ENCODE data around the gene USP47.

DNA sequence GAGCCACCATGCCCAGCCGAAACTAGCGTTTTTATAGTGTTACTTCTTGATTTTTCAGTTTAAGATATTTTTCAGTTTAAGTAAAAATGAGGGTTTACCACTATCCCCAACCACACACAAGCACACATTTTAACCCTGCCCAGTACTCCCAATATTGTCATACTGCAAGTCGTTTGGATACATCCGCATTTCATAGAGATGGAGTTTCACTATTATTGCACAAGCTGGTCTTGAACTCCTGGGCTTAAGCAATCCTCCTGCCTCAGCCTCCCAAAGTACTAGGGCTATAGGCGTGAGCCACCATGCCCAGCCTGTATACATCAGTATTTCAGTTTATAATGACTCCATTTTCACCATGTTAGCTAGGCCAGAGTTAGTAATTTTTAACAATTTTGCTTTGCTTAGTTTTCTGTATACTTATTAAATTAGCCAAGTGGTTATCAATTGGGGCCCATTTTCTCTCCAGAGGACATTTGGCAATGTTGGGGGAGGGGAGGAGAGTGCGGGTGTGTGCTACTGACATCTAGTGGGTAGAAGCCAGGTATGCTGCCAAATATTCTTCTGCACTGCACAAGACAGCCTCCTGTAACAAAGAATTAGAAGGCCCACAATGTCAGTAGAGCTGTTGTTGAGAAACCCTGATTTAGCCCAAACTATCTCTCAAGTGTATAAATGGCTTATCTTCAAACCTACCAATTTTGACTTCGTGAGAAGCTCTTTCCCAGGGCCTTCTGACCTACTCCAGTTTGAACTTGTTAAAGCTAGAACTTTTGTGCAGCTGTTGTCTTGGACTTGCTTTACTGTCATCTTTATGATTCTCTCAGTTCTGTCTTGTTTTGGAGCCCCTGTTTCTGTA lies 7.3 kb downstream of the USP47 start:
- TF ChIP-seq EP300 (IDR thresholded peaks at IDR 0.05): no peak
- TF ChIP-seq, protein P1, sequence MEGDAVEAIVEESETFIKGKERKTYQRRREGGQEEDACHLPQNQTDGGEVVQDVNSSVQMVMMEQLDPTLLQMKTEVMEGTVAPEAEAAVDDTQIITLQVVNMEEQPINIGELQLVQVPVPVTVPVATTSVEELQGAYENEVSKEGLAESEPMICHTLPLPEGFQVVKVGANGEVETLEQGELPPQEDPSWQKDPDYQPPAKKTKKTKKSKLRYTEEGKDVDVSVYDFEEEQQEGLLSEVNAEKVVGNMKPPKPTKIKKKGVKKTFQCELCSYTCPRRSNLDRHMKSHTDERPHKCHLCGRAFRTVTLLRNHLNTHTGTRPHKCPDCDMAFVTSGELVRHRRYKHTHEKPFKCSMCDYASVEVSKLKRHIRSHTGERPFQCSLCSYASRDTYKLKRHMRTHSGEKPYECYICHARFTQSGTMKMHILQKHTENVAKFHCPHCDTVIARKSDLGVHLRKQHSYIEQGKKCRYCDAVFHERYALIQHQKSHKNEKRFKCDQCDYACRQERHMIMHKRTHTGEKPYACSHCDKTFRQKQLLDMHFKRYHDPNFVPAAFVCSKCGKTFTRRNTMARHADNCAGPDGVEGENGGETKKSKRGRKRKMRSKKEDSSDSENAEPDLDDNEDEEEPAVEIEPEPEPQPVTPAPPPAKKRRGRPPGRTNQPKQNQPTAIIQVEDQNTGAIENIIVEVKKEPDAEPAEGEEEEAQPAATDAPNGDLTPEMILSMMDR (IDR thresholded peaks at IDR 0.05): peak in 3 of 4 experiments; percentile 31 to 43 (median 38)
- no peak for TF ChIP-seq POLR2A (IDR thresholded peaks at IDR 0.05)
- TF ChIP-seq POLR2AphosphoS5 (IDR thresholded peaks at IDR 0.05): peak in 1 of 4 donors; percentile 8
